Measurements from ENCODE around the gene DNAI1. TPM values are rescaled to one million over a fixed set of nuclear protein-coding genes. Genes with fewer than 3 reads are reported as not detected.

Gene DNAI1
- 1.5 and 1.9 TPM in 2 replicates for total RNA-seq
- long read RNA-seq, result 0 reads

DNA sequence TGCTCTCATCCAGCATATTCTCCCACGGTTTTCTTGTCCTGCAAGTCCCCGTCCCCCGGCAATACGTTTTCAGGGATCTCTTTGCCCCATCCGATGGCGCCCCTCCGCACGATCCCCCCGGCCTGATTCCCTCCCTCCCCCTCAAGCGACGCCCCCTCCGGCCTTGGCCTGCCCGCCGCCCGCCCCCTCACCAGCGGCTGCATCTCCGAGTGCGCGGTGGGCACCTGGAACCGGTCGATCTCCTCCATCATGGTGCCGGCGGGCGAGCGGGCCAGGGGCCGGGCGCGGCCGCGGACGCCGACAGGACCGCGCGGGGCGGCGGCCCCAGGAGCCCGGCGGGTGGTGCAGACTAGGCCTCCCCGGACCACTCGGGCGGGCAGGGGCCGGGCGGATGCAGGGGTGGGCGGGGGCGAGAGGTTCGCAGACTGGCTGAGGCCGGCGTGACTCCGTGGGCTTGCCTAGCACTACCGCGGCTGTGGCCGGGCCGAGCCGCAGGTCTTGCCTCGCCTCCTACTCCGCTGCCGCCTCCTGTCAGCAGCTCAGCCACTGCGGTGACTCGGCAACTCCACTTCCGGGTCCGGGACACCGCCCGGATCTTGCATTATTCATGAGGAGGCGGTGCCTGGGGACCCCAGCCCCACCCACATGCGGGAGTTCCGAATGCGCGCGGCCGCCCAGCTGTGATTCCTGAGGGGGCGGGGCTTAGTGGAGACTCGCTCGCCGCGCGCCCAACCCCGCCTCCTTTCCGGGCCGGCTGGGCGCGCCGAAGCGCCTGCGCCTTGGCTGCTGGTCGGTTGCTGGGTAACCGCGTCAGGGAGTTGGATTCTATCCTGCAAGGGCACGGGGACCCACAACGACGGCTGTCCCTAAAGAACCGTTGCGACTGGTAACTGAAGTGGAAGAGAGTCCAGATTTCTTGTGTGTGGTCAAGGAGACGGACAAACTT lies at the start of gene DNAI1, which contains the start of gene FAM219A:
Gene DNAI1 (plus strand): TSS at position 793 of the 946 bp plus-strand sequence. CDS start 201 bp downstream, outside the sequence.
Gene FAM219A (minus strand): TSS at position 558 of the 946 bp plus-strand sequence. CDS start 307 bp downstream, at position 251.
- Mint-ChIP-seq H3K27ac (ENCODE audit: unreplicated experiment) (peak within 1 kb of the TSS; percentile 79), H3K4me1 (peaks cover 38% of the 10 kb centered on the region), H3K36me3 (ENCODE audit: low read depth) (no peaks in the 10 kb centered on the region), H3K27me3 (ENCODE audit: low read depth) (peaks cover 3% of the 10 kb centered on the region), H3K9me3 (no peaks in the 10 kb centered on the region), H3K4me3 (peak within 1 kb of the TSS; percentile 95)
- DNase-seq (ENCODE audit: low read depth, low spot score), result peak; percentile 99
- TF ChIP-seq, protein P1, sequence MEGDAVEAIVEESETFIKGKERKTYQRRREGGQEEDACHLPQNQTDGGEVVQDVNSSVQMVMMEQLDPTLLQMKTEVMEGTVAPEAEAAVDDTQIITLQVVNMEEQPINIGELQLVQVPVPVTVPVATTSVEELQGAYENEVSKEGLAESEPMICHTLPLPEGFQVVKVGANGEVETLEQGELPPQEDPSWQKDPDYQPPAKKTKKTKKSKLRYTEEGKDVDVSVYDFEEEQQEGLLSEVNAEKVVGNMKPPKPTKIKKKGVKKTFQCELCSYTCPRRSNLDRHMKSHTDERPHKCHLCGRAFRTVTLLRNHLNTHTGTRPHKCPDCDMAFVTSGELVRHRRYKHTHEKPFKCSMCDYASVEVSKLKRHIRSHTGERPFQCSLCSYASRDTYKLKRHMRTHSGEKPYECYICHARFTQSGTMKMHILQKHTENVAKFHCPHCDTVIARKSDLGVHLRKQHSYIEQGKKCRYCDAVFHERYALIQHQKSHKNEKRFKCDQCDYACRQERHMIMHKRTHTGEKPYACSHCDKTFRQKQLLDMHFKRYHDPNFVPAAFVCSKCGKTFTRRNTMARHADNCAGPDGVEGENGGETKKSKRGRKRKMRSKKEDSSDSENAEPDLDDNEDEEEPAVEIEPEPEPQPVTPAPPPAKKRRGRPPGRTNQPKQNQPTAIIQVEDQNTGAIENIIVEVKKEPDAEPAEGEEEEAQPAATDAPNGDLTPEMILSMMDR (conservative IDR thresholded peaks at IDR 0.05), result no peak

DNA sequence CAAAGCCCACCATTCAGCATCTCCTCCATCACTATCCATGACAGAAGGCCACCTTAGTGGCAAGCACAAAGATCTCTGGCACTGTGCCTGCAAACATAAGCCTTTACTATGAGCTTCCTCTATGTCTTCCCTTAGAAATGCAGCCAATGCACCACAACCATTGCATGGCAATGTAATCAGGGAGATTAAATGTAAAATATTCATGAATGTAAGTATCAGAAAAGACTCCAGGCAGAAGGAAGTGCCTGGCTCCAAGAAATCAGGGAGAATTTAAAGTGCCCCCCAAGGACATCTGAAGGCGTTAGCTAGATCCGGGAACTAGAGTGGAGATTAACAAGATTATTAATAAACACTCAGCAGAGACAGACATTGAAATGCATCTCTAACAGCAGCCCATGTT lies 49.5 kb upstream of the DNAI1 start:
- H3K36me3 Mint-ChIP-seq (ENCODE audit: low read depth), result no peaks in the 10 kb centered on the region
- H3K27me3 Mint-ChIP-seq (ENCODE audit: low read depth), result no peaks in the 10 kb centered on the region
- no peak overlapping the region for H3K4me3 Mint-ChIP-seq
- no peak for DNase-seq (ENCODE audit: low read depth, low spot score)
- no peak overlapping the region for H3K27ac Mint-ChIP-seq (ENCODE audit: unreplicated experiment)
- H3K4me1 Mint-ChIP-seq, result no peaks in the 10 kb centered on the region
- TF ChIP-seq, protein P1 (conservative IDR thresholded peaks at IDR 0.05), result no peak
- H3K9me3 Mint-ChIP-seq, result no peaks in the 10 kb centered on the region

DNA sequence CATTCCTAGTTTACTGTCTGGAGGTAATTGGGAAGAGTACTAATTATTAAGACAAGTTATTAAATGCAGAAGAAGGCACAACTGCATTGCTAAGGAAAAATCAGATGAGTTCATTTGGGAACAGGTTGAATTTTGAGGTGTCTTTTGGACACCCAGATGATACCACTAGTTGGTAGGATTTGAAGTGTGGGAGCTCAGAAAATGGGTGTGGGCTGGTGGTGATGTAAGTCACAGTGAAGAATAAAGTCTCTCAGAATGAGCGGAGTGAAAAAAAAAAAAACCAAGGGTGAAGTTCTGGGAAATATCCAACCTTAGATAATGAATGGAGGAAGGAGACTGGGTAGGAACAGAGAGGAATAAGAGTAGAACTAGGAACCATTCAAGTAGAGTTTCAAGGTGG lies 46.3 kb upstream of the DNAI1 start:
- Mint-ChIP-seq H3K27ac (ENCODE audit: unreplicated experiment) (no peak overlapping the region), H3K27me3 (ENCODE audit: low read depth) (no peaks in the 10 kb centered on the region), H3K9me3 (no peaks in the 10 kb centered on the region), H3K4me1 (no peaks in the 10 kb centered on the region), H3K36me3 (ENCODE audit: low read depth) (no peaks in the 10 kb centered on the region), H3K4me3 (no peak overlapping the region)
- DNase-seq (ENCODE audit: low read depth, low spot score), result no peak
- TF ChIP-seq, protein P1 (conservative IDR thresholded peaks at IDR 0.05), result no peak

DNA sequence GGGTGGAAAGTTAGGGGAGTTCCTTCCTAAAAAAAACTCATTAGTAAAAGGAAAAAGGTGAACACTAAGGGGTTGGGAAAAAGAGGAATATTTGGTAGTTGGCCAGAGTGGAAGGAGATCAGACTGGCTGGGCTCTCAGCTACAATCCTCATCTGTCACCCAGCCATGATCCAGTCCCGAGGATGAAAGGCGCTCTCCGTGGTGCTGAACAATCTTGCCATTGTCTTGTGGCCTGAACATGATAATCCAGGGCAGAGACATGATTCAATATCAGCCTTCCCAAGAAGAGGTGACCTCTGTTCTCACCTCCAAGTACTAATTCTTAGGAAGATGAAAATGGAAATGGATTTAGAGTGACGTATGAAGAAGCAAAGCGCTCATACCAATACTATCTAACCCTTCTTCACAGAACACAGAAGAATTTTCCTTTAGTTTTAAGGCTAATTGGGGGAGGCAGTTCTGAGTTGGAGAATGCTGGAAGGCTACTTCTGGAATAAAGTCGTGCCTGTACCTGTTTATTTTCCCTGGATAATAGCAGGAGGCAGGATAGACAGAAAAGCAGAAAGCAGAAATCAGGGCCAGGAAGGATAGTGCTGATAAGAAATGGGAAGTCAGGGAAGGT lies 45.3 kb upstream of the DNAI1 start:
- Mint-ChIP-seq H3K27me3 (ENCODE audit: low read depth) (no peaks in the 10 kb centered on the region), H3K4me1 (no peaks in the 10 kb centered on the region), H3K9me3 (no peaks in the 10 kb centered on the region), H3K27ac (ENCODE audit: unreplicated experiment) (no peak overlapping the region), H3K4me3 (no peak overlapping the region), H3K36me3 (ENCODE audit: low read depth) (no peaks in the 10 kb centered on the region)
- TF ChIP-seq, protein P1 (conservative IDR thresholded peaks at IDR 0.05), result no peak
- DNase-seq (ENCODE audit: low read depth, low spot score), result peak; percentile 84

DNA sequence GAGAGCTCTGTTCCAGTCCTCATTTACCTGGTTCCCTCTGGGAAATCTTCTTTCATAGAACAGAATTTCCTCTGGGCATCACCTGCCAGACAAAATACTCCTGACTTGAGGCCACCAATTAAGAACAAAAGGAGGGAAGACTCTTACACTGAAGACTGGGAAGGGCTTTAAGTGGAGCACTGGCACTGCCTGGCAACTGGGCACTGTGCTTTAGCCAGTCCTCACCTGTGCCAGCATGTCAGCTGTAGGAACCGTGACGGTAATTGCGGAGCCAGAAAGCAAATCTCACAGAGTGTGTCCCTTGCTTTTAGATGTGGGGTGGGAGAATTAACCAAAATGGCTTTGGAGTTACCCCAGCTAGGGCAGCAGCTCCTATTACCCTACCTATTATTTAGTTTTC lies 40.9 kb upstream of the DNAI1 start:
- no peak for DNase-seq (ENCODE audit: low read depth, low spot score)
- Mint-ChIP-seq H3K4me3 (no peak overlapping the region), H3K4me1 (peaks cover 25% of the 10 kb centered on the region), H3K27ac (ENCODE audit: unreplicated experiment) (no peak overlapping the region), H3K9me3 (no peaks in the 10 kb centered on the region), H3K27me3 (ENCODE audit: low read depth) (no peaks in the 10 kb centered on the region), H3K36me3 (ENCODE audit: low read depth) (no peaks in the 10 kb centered on the region)
- TF ChIP-seq, protein P1 (conservative IDR thresholded peaks at IDR 0.05), result no peak

Data from neural crest cell (in vitro differentiated cells).